ENCODE results near the gene OXNAD1.

The OXNAD1 gene

DNA sequence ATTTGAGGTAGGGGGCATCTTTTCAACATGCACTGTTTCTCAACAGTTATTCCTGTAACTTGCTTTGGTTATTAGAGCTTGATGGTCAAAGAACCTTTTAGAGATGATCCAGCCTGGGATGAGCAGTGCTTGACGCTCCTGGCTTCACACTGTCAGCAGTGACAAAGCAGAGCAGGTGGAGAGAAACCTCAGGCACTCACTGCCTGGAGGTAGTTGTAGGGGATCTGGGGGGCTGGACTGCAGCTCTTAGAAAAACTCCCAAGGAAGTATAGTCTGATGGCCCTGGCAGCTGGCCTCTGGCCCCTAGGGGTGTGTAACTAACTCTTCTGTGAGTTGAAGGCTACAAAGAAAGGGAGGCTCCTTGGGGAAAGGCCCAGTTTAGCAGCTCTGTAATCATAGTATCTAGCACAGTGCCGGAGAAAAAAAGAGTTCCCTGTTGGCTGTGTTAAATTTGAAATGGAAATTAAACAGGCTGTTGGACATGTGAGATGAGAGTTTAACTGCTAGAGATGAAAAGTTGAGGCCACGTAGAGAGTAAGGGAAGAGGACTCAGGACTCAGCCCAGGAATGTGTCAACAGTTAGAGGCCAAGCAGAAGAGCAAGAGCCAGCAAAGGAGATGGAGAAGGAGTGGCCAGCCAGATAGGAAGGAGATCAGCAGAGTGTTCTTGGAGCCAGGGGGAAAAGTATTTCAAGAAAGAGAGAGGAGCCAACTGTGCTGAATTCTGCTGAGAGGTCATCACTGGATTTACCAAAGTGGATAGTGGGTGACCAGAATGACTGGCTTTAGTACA, 14.2 kb downstream of the OXNAD1 start:
- no peak for DNase-seq

DNA sequence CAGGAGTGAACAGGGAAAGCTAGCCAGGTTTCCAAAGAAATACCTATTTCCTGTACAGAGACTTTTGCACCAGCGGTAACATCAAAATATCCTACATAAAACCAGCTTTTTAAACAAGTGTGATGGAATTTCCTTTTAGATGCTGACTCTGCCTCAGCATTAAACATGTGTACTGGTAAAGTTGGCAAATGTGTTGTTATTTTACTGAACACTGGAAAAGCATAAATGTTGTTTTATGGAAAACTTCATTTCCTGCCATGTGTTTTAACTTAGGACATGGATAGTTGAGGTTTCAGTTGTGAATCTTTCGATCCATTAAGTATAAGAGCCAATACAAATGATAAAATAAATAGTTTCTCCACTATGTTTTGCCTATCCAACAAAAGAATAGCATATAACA, 15.7 kb downstream of the OXNAD1 start:
- DNase-seq, result no peak

DNA sequence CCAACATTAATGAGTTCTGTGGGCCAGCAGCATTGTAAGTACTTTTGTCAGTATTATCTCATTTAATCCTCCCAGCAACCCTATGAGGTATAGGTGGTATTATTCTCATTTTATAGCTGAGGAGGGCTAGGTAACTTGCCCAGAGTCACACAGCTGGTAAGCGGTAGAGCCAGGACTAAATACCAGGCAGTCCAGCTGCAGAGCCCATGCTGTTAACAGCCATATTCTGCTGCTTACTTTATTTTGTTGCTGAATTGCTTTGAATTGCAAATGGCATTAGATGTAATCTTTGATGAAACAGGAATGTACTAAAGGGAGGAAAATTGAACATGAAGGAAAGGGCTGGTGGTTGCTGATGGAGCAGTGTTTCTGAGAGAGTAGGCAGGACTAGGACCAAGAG, 19.6 kb downstream of the OXNAD1 start:
- no peak for DNase-seq

DNA sequence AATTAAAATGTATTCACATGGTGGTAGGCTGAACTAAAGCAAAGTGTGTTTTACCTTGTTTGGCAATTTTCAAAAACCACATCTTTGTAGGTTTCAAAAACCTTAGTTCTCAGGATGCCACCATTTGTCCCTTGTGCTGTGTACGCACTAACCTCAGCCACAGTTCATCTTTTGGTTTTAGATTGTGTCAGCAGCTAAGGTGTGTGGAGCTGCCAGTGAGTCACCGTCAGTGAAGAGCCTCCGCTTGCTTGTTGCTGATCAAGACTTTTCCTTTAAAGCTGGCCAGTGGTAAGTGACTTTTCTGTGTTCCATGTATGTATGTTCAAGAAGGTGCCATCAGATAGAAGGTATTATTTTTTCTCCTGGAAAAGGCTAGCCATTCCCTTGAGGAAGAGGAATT, 21.1 kb downstream of the OXNAD1 start:
- no peak for DNase-seq

DNA sequence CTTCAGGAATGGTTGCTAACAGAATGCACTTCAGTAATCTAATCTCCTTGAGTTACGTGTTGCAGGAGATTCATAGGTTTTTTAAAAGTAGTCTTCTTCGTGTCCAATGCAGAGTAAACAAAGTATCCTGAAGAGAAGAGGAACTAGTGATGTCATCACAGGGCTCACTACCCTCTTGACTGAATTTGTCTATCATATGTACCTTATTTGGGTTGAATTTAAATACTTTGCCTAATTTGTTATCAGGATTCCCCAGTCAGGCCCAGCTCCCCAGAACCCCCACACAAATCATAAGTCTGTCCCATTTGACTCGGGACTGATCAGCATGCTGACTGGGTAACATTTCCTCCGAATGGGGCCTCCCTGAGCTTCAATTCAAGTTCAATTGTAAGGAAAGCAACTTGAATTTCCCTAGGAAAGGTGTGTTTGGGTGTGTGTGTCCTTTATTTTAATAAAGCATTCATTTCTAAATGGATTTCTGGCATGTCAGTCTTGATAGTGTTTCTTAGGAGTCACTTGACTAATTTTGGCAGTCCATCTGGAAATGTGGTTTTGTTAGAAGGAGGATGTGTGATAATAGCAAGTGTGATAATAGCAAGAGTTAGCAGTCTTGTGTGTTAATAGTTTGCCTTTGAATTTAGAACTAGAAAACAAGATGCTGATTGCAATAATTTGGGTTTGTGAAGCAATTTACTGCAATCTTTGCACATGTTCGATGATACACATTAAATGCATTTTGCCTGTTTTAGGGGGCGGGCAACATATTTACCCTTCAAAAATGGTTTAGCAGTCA, 21.9 kb downstream of the OXNAD1 start:
- DNase-seq, result no peak

DNA sequence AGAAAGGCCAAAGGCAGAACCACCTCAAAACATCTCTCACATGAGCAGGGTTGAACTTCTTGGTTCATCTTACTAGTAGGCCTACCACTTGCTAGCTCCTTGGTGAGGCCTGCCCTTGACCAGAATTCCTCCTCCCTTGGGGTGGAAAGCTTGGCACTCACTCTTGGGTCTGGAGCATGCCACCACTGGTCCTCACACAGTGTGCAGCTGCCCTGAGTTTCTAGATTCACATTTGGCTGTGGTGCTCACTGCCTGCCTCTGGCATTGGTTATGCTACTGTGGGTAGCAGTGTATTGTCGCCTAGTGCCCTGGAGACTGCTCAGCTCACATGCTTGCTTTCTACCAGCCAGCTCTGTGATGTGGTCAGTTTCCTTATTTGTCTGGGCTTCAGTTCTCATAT, 23.7 kb downstream of the OXNAD1 start:
- no peak for DNase-seq

DNA sequence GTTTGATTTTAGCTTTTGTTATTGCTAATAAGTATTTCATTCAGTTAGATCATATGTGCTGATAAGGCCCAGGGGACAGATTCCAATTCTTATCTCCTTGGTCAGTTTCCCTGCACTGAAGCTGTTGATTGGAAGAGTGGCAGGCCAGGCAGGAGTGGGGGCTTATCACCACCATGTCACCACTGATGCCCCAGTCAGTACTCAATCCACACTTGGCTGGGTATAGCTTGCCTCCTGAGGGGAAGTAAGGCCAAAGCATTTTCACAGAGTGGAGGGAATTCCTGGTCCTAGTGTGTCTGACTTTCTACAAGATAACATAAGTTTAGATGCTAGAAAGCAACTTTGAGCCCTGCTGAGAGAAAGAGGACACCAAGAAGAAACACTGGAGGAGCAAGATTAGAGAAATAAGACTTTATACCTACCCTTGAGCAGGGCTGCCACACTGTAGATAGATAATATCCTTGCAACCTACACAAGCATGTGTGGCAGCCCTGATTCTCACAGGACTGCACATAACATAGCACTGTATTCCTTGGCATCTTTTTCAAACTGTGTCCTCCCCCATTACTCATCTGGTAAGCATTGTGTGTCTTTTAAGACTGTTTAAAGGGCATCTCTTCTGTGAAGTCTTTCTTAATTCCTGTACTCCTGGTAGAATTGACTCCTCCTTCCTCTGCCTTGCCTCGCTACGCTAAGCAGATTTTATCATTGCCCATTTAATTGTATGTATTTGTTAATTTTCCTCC, 24.3 kb downstream of the OXNAD1 start:
- DNase-seq, result no peak

DNA sequence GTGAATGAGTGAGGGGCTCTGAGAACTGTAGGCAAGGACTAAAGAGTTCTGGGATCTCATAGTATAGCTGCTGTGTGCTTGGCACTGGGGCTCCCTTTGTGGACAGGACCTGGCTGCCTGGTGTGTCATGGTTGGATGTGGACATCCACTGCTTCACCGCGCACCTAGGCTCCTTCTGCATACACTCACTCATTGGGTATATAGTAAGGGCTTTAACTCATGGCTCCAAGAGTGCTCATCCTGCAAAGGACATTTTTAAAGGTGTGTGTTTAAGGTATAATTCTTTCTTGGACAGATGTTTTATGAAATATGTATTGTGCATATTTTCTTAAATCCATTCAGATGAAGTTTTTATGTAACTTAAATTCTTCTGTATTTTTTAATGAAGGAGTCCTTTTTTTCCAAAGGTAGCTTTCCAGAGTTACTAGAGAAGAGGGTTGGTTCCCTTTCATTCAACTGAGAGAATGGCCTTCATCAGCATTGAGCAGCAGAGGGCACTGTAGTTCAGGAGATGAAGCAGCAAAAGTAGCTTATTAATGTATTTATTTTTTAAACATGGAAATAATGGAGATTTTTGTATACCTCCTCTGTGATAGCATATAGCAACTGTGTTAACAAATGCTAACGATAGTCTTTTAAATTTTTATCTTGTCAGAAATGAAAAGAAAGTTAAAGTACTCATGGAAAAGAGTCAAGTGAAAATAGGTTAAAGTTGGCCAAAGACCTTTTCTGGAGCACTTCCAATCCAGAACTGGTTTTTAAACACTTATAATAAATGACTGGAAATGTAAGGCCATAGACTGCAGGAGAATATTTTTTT, 25.2 kb downstream of the OXNAD1 start:
- peak; percentile 44 for DNase-seq

DNA sequence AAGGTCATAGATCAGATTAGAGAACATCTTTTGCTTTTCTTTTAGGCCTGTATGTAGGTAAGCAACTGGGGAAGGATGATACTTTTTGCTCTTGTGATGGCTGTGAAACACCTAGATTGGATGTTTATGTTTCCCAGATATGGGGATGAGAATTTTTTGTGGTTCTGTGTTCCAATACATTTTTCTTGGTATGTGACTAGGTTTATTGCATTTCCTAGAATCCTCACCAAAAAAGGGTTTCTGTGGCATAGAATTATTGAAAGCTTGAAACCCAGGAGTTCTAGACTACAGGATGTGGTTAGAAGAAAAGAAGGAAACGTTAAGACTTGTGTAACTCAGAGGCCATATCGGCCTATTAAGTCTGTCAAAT, 25.8 kb downstream of the OXNAD1 start:
- DNase-seq, result no peak

DNA sequence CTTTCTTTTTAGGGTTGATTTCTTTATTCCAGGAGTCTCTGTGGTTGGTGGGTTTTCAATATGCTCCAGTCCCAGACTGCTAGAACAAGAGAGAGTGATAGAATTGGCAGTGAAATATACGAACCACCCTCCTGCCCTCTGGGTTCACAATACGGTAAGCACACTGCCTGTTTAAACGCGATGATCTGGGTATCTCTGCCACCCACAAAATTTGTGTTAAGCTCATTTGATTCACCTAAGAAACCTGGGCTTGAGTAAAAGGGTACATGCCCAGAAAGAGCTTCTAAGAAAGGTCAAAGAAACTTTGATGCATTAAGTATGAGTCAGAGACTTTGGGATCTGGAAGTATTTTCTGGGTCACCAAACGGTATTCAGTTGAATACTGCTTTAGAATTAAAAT, 29.8 kb downstream of the OXNAD1 start:
- no peak for DNase-seq

DNA sequence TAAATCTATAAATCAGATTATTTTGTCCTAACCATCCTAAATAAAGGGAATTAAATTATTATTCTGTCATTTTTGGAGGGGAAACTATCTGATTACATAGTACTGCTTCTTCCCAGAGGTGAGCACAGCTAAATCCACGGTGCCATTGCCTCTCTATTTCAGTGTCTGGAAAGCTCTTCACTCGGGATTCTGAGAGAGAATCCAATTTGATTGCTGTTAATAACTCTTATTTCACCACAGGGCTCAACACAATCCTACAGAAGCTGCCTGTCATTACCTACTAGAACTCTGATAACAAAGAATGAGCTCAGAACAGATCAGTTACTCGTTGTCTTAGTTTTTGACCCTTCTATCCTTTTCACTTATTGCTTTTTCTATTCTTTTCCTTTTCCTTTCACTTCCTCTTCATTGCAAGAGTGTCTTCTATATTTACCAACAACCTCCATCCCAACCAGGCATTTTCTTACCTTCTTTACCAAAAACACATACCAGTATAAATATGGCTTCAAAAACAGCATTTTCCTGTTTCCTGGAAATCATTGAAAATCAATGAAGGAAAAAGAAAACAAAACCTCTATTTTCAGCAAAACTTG, 30.4 kb downstream of the OXNAD1 start:
- no peak for DNase-seq

DNA sequence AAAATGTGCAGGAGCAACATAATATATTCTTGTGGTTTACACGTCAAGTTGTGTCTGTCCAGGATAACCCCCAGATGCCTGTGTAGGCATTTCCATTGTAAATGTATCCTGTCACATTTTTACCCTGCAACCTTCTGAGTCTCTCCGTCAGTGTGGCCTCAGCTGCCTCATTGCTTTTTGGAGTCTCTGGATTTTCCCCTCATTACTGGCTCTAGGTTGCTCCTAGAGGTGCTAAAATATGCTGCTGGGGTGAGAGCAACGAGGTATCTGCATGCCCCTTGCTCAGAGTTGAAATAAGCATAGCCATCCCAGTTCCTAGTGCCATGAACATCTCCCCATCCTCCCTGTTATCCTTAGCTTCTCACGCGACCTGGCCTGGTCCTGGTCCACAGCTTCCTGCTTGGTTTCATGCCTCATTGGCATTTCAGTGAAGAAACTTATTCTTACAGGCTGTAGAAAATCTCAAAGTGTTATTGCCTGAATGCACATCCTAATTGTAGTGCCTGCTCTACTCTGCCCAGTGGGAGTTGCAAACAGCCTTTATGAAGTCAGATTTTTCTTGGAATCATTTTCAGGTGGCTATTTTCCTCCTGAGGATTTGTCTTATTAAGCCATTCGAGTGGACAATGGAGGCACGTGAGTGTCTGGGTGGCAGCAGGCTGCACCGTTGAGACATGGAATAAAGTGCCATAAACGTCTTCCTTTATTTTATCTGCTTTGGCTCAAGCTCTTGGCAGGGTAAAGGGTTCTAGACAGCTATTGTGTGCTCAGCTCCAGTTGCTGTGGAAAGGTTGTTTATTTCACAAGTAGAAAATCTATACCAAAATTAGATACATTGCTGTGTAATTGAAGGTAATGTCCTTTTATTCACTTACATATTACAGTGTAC, 33.2 kb downstream of the OXNAD1 start:
- DNase-seq, result no peak

DNA sequence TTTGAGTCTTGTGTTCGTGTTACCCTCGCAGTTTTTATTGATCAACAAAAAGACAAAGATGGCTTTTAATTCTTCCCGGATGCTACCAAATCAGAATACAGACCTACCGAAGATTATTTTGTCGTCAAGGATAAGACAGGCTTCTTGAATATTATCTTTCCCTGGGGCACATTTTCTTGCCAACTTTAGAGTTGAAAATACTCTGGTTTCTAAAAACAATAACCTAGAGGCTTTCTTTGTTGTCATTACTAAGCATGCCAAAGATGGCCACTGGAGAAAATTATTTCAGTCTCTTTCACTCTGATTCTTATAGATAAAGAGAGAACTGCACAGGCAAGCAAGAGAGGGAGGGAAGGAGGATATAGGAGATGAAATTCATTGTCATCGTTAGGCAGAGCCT, 33.9 kb downstream of the OXNAD1 start:
- no peak for DNase-seq

DNA sequence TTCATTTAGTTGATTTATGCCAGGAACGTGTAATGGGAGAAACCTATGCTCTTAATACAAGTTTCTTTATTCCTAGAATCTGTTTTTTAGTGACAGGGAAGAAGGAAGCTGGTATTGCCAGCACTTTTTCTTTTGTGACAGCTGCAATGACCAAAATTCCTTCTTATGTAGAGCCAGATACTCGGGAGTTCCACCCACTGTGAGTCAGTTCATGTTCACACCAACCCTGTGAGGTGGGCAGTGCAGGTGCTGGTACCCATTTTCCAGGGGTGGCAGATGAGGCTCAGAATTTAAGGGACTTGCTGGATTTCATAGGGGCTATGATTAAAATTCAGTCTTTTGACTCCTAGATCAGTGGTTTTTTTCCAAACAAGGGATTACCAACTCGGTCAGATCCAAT, 34.7 kb downstream of the OXNAD1 start:
- DNase-seq, result no peak

DNA sequence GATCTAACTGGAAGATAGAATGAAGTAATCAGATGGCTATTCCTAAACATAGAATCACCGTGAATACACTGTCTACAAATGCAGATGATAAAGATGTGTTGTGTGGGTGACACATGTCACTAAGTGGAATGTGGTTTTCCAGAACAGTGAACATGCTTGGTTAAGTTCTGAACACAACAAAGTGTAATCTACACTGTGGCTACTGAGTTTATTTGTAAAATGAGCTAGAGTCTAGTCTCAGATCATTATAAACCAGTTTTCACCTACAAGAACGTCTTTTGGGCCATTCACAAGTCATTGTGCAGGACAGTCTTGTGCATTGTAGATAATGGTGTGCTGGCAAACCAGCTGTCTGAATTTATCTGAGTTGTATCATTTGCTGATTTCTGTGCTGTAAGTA, 35.3 kb downstream of the OXNAD1 start:
- DNase-seq, result no peak

DNA sequence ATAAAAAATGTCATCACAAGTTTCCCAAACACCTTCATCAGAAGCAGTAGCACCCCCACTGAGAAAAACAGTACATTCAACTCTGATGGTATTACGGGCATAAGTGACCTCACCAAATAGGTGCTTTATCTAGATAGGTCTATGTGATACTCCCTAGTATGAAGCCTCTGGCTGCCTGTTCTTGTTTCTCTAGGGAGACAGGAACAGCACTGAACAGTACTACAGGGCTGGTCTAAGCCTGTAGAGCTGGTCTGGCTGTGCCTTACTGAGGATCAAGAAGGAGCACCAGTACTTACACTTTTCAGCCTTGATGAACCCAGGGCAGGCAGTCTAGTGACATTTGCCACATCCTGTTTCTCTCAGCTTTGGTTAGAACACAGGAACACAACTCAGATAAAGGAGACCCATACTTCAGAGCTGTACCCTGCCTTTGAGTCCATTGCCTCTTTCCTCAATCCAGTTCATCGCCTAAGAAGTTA, 35.9 kb downstream of the OXNAD1 start:
- no peak for DNase-seq

DNA sequence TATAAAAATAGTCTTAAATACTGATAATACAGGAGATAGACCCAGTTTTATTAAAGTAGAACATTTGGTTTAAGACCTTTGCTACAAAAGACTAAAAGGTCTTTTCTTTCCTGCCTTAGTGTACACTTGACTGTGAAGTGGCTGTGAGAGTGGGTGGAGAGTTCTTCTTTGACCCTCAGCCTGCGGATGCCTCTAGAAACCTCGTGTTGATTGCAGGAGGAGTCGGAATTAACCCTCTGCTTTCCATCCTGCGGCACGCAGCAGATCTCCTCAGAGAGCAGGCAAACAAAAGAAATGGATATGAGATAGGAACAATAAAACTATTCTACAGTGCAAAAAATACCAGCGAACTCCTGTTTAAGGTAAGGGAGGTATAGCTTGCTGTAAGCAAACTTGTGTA, 36.5 kb downstream of the OXNAD1 start:
- no peak for DNase-seq

DNA sequence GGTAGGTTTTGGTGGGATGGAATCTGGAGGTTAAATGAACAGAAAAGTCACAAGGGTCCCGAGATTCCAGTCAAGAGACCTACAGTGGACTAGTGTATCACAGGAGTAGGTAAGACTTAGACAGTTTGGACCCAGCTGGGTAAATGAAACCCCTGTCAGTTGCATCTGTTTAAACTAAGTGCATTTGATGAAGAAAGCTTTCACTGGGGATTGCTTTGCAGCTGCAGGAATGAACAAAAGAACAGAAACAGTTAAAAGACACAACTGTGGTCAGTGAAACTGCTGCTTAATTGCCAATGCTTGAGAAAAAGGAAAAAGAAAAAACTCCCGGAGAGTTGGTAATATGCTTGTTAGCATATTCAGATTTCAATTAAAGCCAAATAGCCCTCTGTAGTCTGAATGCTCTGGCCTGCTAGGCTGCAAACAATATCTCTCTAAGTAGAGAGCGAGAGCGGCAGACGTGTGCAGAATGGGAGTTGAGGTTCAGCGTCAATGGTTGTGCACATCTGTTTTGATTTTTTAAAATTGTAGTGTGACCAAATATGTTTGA, 37.1 kb downstream of the OXNAD1 start:
- no peak for DNase-seq

DNA sequence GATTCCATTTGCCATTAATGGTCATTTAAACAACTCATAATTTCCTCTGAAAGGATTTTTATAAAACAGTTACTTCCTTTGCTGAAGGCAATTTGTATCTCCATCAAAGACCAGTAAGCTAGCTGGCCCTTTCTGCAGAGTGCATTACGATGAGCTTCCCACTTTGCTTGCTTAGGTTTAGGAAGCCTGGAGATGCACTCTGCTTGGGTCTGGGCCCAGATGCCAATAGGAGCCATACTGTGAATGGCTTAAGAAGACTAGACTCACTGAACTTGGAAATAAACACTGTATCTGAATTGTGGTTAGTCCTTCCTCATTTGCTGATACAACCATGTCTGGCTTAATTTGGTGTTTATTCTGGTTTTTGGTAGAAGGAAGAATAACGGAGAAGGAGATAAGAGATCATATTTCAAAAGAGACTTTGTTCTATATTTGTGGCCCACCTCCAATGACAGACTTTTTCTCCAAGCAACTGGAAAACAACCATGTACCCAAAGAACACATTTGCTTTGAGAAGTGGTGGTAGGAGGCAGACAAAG, 38.1 kb downstream of the OXNAD1 start:
- no peak for DNase-seq
